ENCODE results near the gene RALGDS. TPM values are rescaled to one million over a fixed set of nuclear protein-coding genes. Genes with fewer than 3 reads are reported as not detected.
"Not testable (repeated sequence)": the region's sequence is repeated elsewhere in the genome, so short reads cannot be mapped to it uniquely, and the experiment has no call there.

RALGDS gene
- total RNA-seq, 4 donors from 2014 or later: 44.8 to 53.0 (median 49.8) TPM

DNA sequence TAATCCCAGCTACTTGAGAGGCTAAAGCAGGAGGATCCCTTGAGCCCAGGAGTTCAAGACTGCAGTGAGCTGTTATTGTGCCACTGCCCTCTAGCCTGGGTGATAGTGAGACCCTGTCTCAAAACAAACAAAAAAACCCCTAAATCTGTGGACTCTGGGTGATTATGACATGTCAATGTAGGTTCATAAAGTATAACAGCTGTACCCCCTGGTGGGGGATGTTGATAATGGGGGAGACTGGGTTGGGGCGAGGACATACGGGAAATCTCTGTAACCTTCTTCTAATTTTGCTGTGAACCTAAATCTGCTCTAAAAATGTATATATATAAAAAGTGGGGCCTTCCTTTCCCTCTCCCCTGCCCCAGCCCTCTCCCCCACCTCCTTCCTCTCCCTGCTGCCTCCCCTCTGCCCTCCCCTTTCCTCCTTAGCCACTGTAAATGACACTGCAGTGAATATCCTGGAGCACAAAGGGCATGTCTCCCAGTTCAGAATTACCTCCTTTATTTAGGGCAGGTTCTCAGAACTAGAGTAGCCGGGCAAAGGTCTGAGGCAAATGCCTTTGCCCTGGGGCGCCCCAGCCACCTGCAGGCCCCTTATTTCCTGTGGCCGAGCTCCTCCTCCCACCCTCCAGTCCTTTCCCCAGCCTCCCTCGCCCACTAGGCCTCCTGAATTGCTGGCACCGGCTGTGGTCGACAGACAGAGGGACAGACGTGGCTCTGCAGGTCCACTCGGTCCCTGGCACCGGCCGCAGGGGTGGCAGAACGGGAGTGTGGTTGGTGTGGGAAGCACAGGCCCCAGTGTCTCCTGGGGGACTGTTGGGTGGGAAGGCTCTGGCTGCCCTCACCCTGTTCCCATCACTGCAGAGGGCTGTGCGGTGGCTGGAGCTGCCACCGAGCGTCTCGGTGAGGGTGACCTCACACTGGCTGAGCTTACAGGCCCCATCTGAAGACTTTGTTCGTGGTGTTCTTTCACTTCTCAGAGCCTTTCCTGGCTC is 40.0 kb downstream of the RALGDS start:
- H3K9me3 ChIP-seq, H3K36me3 ChIP-seq, H3K4me1 ChIP-seq, ATAC-seq, H3K4me3 ChIP-seq, H3K27ac ChIP-seq, H3K27me3 ChIP-seq: not testable (repeated sequence)
- WGBS, 2 donors (ENCODE audit: low coverage in 1 of 2): 56% methylated on average over 5 of the region's 18 CpGs; no CpG with 5 or more reads in 1 of the 2 donors

DNA sequence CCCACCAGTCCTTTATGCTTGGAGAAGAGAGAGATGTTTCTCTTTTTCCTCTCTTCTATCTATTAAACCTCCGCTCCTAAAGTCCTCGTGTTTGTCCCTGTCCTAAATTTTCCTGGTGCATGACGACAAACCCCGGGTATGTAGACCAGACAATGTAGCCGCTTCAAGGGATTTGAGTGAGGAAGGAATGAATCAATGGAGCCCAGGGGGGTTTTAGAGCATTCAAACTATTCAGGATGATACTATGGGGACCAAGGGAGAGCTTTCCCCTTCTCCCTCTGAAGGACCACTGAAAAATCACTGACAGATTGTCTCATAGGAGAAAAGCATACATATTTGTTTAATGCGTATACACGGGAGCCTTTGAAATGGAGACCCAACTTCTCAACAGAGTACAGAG is 40.9 kb downstream of the RALGDS start:
- TF ChIP-seq, protein P1, sequence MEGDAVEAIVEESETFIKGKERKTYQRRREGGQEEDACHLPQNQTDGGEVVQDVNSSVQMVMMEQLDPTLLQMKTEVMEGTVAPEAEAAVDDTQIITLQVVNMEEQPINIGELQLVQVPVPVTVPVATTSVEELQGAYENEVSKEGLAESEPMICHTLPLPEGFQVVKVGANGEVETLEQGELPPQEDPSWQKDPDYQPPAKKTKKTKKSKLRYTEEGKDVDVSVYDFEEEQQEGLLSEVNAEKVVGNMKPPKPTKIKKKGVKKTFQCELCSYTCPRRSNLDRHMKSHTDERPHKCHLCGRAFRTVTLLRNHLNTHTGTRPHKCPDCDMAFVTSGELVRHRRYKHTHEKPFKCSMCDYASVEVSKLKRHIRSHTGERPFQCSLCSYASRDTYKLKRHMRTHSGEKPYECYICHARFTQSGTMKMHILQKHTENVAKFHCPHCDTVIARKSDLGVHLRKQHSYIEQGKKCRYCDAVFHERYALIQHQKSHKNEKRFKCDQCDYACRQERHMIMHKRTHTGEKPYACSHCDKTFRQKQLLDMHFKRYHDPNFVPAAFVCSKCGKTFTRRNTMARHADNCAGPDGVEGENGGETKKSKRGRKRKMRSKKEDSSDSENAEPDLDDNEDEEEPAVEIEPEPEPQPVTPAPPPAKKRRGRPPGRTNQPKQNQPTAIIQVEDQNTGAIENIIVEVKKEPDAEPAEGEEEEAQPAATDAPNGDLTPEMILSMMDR (IDR thresholded peaks at IDR 0.05): no peak
- TF ChIP-seq POLR2A (IDR thresholded peaks at IDR 0.05) (no peak), EP300 (IDR thresholded peaks at IDR 0.05) (no peak), POLR2AphosphoS5 (IDR thresholded peaks at IDR 0.05) (no peak)
- Histone ChIP-seq H3K27me3 (peaks cover 4% of the 10 kb centered on the region), H3K9me3 (no peaks in the 10 kb centered on the region), H3K27ac (no peak overlapping the region), H3K4me1 (no peaks in the 10 kb centered on the region), H3K36me3 (no peaks in the 10 kb centered on the region), H3K4me3 (no peak overlapping the region)
- 84% methylated on average over 5 of the region's 7 CpGs; no CpG with 5 or more reads in 1 of the 2 donors for WGBS, 2 donors (ENCODE audit: low coverage in 1 of 2)
- ATAC-seq: no peak

DNA sequence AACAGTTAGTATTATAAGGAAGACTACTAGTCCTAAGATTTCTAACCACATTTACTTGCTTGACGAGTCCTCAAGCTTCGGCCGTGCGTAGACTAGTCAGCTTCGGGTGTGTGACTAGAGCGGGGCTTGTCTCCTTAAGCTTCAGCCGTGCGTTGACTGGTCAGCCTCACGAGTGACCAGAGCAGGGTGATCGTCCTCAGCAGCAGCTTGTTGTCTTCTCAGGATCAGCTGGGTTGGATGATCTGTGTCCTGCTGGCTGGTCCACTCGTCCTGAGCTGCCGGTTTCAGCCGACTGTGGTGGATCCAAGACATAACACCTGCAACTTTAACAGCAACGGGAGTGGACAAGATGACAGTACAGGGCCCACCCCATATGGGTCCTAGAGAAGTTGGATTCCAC is 42.6 kb downstream of the RALGDS start:
- Histone ChIP-seq H3K9me3 (no peaks in the 10 kb centered on the region), H3K4me1 (no peaks in the 10 kb centered on the region), H3K27ac (no peak overlapping the region), H3K36me3 (no peaks in the 10 kb centered on the region), H3K27me3 (peaks cover 10% of the 10 kb centered on the region), H3K4me3 (no peak overlapping the region)
- no peak for ATAC-seq
- 89% methylated on average over 9 of the region's 14 CpGs; no CpG with 5 or more reads in 1 of the 2 donors for WGBS, 2 donors (ENCODE audit: low coverage in 1 of 2)
- TF ChIP-seq EP300 (IDR thresholded peaks at IDR 0.05) (no peak), POLR2A (IDR thresholded peaks at IDR 0.05) (no peak), POLR2AphosphoS5 (IDR thresholded peaks at IDR 0.05) (no peak)
- TF ChIP-seq, protein P1 (IDR thresholded peaks at IDR 0.05): no peak

DNA sequence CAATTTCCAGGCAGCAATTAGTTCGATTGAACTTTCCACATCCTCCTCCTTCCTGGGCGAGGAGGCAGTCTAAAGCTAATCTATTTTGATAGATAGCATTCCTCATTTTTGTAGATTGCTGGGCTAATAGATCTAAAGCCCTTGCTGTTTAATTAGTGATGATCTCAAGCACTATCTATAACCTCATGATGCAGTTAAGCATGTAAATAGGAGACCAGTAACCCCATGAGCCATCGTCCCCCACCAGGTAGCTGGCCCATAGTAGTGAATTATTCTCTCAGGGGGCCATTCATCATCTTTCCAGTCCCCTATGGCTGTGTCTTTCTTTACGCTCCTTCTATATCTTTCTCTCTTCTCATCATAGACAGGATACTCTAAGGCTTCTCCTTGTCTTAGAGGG is 44.3 kb downstream of the RALGDS start:
- H3K9me3 ChIP-seq: no peaks in the 10 kb centered on the region
- no peak overlapping the region for H3K4me3 ChIP-seq
- TF ChIP-seq EP300 (IDR thresholded peaks at IDR 0.05) (no peak), POLR2A (IDR thresholded peaks at IDR 0.05) (no peak), POLR2AphosphoS5 (IDR thresholded peaks at IDR 0.05) (no peak)
- TF ChIP-seq, protein P1 (IDR thresholded peaks at IDR 0.05): no peak
- peaks cover 6% of the 10 kb centered on the region for H3K27me3 ChIP-seq
- no peak for ATAC-seq
- H3K4me1 ChIP-seq: no peaks in the 10 kb centered on the region
- peaks cover 0 to under 1% of the 10 kb centered on the region in 2 donors for H3K36me3 ChIP-seq
- WGBS, 2 donors (ENCODE audit: low coverage in 1 of 2): 83 to 86% methylated on average over 1 to 4 of the region's 4 CpGs
- H3K27ac ChIP-seq: no peak overlapping the region

DNA sequence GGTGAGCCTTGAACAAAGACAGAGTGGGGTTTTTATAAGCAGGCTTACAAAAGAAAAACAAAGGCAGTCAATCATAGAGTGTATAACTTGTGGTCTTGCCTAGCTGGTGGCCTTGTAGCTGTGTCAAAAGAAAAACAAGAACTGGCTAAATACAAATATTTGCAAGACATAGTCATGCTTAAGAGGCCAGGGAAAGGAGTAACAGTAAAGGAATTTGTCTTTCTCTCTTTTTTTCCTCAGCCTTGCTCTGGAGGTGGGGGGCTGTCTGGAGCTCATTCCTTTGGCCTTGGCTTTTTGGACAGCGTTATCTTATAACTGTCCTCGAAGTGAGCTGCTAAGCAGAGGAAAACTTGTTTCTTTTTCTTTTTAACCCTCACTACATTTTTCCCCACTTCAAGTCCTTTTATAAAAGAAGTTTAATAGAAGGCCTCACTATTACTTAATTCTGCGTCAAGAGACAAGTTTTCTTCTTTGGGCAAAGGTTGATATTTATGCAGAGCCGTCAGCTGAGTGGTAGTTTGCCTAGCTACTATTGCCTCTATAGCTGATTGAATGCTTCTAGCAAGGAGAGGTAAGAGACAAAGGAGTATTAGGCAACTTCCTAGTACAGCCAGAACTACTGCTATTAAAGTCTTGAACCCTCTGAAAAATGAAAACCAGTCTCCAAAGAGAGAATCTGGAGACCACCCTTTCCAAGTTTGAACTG is 45.0 kb downstream of the RALGDS start:
- no peaks in the 10 kb centered on the region for H3K4me1 ChIP-seq
- H3K36me3 ChIP-seq: peaks cover 0 to 2% of the 10 kb centered on the region in 2 donors
- no peak for ATAC-seq
- H3K9me3 ChIP-seq: no peaks in the 10 kb centered on the region
- TF ChIP-seq POLR2A (IDR thresholded peaks at IDR 0.05): no peak
- TF ChIP-seq, protein P1 (IDR thresholded peaks at IDR 0.05): no peak
- no peak for TF ChIP-seq POLR2AphosphoS5 (IDR thresholded peaks at IDR 0.05)
- no peak for TF ChIP-seq EP300 (IDR thresholded peaks at IDR 0.05)
- H3K27me3 ChIP-seq: peaks cover 6% of the 10 kb centered on the region
- H3K4me3 ChIP-seq: no peak overlapping the region
- no peak overlapping the region for H3K27ac ChIP-seq
- WGBS, 2 donors (ENCODE audit: low coverage in 1 of 2): 39% methylated on average over 4 of the region's 4 CpGs; no CpG with 5 or more reads in 1 of the 2 donors

All from gastroesophageal sphincter (tissue), 4 donors.